ENCODE data around the gene SGCB.

Gene SGCB

GRCh38 chr4:52019936-52020657 lies 18.0 kb downstream of the SGCB start, which contains the start of gene LRRC66:
Gene LRRC66, minus strand, starts transcription at chr4:52020363. Its CDS starts 2,750 bp downstream, at chr4:52017613.
- no peak for DNase-seq (ENCODE audit: low read depth)

DNA sequence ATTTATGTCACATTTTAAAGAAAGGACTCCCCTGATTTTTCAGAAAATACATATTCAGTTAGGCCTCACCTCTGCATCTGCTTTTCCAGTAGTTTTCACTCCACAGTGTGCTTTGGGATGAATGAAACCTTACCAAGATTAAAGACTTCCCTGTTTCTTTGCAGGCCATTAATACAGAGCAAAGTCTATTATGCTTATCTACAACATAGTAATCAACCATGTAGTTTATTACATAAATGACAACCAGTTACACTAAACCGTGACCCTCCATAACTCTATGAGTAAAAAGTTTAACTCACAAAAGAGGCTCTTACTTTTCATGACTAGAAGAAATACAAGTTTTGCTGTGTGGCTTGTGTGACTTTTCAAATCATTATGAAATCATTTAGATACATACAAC lies 20.3 kb downstream of the SGCB start:
- no peak for DNase-seq (ENCODE audit: low read depth)

- no peak for DNase-seq (ENCODE audit: low read depth)
These were observed 21.1 kb downstream of the SGCB start for GRCh38 chr4:52016981-52017380.

DNA sequence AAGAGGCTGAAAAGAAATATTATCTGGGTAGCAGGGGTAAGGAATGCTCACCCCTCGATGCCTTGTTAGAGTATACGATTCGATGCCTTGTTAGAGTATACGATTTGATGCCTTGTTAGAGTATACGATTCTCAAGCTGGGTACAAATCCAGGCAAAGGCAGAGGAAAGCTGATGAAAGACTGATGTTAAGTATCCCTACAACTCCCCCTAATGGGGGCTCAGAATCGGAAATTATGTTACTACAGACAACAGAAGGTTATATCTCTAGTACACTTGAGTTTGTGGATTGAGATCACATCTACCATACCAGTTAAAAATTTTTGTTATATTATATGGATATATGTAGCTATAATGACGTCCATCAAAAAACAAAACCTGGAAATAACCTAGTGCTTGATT lies 22.7 kb downstream of the SGCB start:
- DNase-seq (ENCODE audit: low read depth), result no peak

DNA sequence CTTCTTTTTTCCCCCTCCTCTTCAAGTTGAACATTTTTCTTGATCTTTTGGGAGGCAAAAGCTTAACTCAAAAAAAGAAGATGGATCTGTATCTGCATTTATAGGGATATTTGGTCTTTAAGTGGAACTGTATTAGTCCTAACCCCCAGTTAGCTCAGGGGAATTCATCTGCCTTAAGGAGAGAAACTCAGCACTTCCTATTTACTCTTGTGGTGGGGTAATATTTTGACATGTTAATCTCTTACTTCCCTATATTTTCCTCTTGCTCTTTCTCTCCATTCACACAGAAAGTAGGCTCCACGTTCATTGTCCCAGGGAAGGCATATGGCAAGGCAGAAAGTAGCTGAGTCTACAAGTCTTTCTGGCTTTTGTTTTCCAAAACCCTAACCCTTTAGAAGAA lies 23.2 kb downstream of the SGCB start:
- DNase-seq (ENCODE audit: low read depth), result no peak

DNA sequence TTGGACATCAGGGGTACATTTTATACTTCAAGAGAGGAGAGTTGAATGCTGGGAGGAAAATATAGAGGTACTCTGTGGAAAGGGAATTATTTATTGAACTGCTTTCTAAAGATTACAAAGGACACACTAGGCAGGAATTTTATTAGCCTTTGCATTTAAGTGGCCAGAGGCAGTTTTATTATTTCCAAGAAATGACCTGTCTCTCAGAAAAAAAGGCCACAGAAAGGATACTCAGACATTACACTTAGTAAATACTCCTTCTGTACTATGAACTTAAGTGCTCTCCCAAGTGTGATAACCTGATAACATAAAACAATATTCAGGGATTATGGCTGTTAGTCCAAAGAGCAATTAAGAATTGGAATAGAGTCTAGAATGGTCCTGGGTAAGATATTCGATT lies 25.4 kb downstream of the SGCB start:
- DNase-seq (ENCODE audit: low read depth), result no peak

DNA sequence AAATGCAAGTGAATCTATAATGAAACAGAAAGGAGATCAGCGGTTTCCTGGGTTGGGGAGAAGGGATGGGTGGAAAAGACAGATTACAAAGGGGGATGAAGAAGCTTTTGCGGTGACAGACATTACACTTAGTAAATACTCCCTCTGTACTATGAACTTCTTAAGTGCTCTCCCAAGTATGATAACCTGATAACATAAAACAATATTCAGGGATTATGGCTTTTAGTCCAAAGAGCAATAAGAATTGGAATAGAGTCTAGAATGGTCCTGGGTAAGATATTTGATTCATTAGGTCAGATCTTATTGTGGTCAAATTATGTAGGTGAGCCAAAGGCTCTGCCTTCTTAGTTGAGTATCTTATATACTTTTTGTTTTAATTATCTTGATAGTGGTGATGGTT lies 27.1 kb downstream of the SGCB start:
- DNase-seq (ENCODE audit: low read depth), result no peak

DNA sequence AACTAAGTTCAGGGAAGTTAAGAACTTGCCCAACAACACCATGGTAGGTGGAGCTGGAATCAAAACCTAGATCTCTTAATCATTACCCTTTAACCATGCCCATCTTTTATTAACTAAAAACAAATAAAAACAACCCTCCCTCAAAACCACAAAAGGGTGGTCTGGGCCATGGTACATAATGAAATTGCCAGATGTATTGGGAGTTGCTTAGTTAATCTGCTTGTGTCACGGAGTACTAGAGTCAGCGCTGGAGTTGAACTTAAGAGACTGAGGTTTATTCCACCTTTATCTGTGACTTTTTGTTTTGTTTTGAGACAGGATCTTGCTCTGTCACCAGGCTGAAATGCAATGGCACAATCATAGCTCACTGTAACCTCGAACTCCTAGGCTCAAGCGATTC lies 31.2 kb downstream of the SGCB start:
- no peak for DNase-seq (ENCODE audit: low read depth)

GRCh38 chr4:52005604-52006273 lies 32.4 kb downstream of the SGCB start:
- no peak for DNase-seq (ENCODE audit: low read depth)

GRCh38 chr4:52004414-52004813 lies 33.7 kb downstream of the SGCB start:
- no peak for DNase-seq (ENCODE audit: low read depth)

GRCh38 chr4:52001616-52002015 lies 36.5 kb downstream of the SGCB start:
- DNase-seq (ENCODE audit: low read depth), result no peak

DNA sequence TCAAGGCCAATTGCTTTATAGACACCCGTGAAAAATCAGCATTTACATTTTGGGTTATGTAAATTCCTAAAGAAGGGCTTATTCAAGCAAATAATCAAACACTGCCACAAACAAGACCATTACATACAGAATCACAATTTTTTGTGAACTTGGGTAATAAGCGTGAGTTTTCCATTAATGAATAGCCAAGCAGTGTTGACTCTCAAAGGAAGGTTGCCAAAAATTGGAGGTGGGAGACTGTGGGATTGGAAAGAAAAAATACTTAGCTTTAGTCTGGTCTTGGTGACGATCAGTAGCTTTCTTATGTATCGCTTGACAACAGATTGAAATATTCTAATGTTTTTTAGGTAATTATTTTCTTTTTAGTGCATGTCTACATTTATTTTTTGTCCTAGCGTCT lies 38.8 kb downstream of the SGCB start:
- DNase-seq (ENCODE audit: low read depth), result no peak

- no peak for DNase-seq (ENCODE audit: low read depth)
These were observed 39.3 kb downstream of the SGCB start for GRCh38 chr4:51998837-51999236.

GRCh38 chr4:51997647-51998046 lies 40.5 kb downstream of the SGCB start:
- DNase-seq (ENCODE audit: low read depth), result no peak

- DNase-seq (ENCODE audit: low read depth), result no peak
These were observed 42.4 kb downstream of the SGCB start for GRCh38 chr4:51995647-51996220.

Data from activated T-cell treated with anti-CD3 and anti-CD28 coated beads for 1 hour (primary cell).